A375 (cell line): Measurements from ENCODE around the gene TFAP2D. TPM values are rescaled to one million over a fixed set of nuclear protein-coding genes. Genes with fewer than 3 reads are reported as not detected.

Experiments
- total RNA-seq: library from RNA; depleted of rRNA; stranded (reverse); fragments of >200 nt; shearing (Covaris generic); gene quantifications from 2 replicates; pipeline ENCODE4 v1.2.3, GENCODE V29; 2014; rRNA removed

The TFAP2D gene
- not detected in 2 replicates for total RNA-seq

DNA sequence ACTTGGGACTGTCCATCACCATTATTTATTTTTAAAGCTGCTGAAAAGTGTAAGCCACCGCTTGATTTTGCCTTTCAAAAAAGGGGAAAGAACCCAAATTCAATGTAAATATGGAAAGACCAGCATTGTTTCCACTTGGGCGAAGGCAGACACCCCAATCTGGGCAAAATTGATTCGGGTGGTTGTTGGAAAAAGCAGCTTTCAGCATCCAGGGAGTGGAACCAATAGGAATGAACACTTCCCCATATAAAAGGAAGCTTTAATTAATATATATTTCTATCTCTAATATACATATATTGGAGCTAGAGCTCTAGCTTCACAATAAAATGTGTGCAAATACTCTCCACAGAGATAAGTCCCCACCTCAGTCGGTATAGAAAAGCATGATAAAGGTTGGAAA lies at the start of gene TFAP2D:
TSS of gene TFAP2D (plus strand) at position 301 of the 400 bp plus-strand sequence. CDS start 530 bp downstream, outside the sequence.

DNA sequence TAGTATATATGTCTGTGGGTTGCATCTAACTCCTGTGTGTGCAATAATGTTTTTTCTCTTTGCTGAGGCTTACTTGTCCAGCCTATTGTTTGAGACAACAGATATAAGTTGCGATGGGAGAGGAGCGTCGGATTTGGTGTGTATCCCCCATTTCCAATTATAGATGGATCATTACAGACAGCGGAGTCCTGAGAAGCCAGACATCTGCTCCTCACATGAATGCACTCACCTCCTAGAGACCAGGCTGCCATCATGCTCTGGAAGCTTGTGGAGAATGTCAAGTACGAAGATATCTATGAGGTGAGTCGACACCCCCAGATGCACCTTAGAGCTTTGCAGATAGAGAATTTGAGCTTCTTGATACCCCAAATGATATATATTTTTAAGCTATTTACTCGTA lies 105.3 kb downstream of the TFAP2D start, which contains the start of gene TFAP2B:
TSS of gene TFAP2B (plus strand) at position 199 of the 400 bp plus-strand sequence. CDS start at position 220, 21 bp downstream.

Other genes starting within 250 kb of the TFAP2D start
- 7.3 and 8.9 TPM in 2 replicates for gene TFAP2B, start 105.3 kb downstream of the TFAP2D start, total RNA-seq